WTC11 (cell line): ENCODE measurements around the gene ZNF740.

Experiments used
- FOXK1 ChIP-seq: sonication (generic); formaldehyde crosslinking; IDR thresholded peaks from 2 replicates; pipeline ENCODE4 v1.8.0; 2022; ENCODE audit warnings: mild to moderate bottlenecking, moderate library complexity, missing genetic modification reagents
- FOXP1 ChIP-seq: sonication (generic); formaldehyde crosslinking; IDR thresholded peaks from 2 replicates; pipeline ENCODE4 v1.8.0; 2022; ENCODE audit warnings: missing genetic modification reagents, mild to moderate bottlenecking, moderate library complexity, borderline replicate concordance
- IRF2 ChIP-seq: sonication (generic); formaldehyde crosslinking; IDR thresholded peaks from 2 replicates; pipeline ENCODE4 v1.8.0; 2022; ENCODE audit warnings: low read depth, missing genetic modification reagents, borderline replicate concordance
- NFYB ChIP-seq: sonication (generic); formaldehyde crosslinking; conservative IDR thresholded peaks from 2 replicates; pipeline ENCODE4 v1.8.0; 2022; ENCODE audit warnings: low read depth, missing genetic modification reagents
- SMAD3 ChIP-seq: sonication (generic); formaldehyde crosslinking; IDR thresholded peaks from 2 replicates; pipeline ENCODE4 v1.8.0; 2022; ENCODE audit warnings: missing genetic modification reagents, mild to moderate bottlenecking, borderline replicate concordance
- SOX15 ChIP-seq: fragments of 250-450 bp; sonication (Bioruptor Pico); IDR thresholded peaks from 2 replicates; pipeline ENCODE4 v1.9.0; 2021; ENCODE audit warnings: mild to moderate bottlenecking
- TEAD4 ChIP-seq: sonication (generic); formaldehyde crosslinking; IDR thresholded peaks from 2 replicates; pipeline ENCODE4 v1.8.0; 2022; ENCODE audit warnings: mild to moderate bottlenecking, missing genetic modification reagents
- TF ChIP-seq, protein P1 (sequence below): sonication (generic); formaldehyde crosslinking; IDR thresholded peaks from 2 replicates; pipeline ENCODE4 v1.8.1; 2023; ENCODE audit warnings: mild to moderate bottlenecking, missing genetic modification reagents, moderate library complexity
- TF ChIP-seq, protein P2 (sequence below): fragments of 200-600 bp; IDR thresholded peaks from 2 replicates; pipeline ENCODE4 v1.8.0; 2022; ENCODE audit warnings: antibody characterized with exemption
- TF ChIP-seq, protein P3 (sequence below): sonication (generic); formaldehyde crosslinking; IDR thresholded peaks from 2 replicates; pipeline ENCODE4 v1.8.0; 2022; ENCODE audit warnings: mild to moderate bottlenecking, missing genetic modification reagents
- TF ChIP-seq, protein P4 (sequence below): sonication (generic); formaldehyde crosslinking; conservative IDR thresholded peaks from 2 replicates; pipeline ENCODE4 v1.8.1; 2023; ENCODE audit warnings: mild to moderate bottlenecking, low read depth, missing genetic modification reagents, moderate library complexity
- TF ChIP-seq, protein P5 (sequence below): sonication (generic); formaldehyde crosslinking; IDR thresholded peaks from 2 replicates; pipeline ENCODE4 v1.8.1; 2022; ENCODE audit warnings: low read depth, missing genetic modification reagents, borderline replicate concordance

DNA sequence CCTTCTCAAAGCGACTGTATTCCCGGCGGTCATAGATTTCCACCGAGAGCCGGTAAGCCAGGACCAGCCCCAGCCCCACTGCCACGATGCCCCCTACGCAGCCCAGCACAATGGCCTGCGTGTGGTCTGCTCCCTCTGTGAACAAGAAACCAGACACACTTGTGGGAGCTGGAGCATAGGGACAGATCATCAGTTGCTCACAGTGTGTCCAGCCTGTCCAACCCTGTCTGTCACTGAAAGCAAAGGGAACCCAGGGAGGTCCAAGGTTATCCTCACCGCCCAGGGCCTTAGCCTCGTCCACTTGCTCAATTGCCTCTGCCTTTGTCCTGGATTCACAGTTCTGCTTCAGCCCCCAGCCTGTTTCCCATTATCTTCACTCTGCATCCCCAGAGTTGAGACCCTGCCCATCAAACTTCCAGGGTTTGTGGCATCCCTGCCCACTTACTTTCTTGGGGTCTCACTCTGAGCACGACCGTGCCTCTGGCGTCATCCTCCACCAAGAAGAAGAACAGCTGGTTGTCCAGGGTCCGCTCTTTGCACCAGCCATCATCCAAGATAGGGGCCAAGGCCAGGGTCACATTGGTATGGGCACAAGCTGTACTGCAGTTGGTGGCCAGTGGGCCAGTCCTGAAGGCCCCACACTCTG, 11.5 kb downstream of the ZNF740 start:
- TF ChIP-seq, protein P1, sequence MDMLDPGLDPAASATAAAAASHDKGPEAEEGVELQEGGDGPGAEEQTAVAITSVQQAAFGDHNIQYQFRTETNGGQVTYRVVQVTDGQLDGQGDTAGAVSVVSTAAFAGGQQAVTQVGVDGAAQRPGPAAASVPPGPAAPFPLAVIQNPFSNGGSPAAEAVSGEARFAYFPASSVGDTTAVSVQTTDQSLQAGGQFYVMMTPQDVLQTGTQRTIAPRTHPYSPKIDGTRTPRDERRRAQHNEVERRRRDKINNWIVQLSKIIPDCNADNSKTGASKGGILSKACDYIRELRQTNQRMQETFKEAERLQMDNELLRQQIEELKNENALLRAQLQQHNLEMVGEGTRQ (CRISPR knock-in tag): no peak
- TF ChIP-seq SOX15 (CRISPR knock-in tag) (no peak), TEAD4 (no peak), FOXP1 (CRISPR knock-in tag) (no peak), NFYB (CRISPR knock-in tag) (no peak), FOXK1 (CRISPR knock-in tag) (no peak), IRF2 (CRISPR knock-in tag) (no peak), SMAD3 (no peak)
- TF ChIP-seq, protein P2, sequence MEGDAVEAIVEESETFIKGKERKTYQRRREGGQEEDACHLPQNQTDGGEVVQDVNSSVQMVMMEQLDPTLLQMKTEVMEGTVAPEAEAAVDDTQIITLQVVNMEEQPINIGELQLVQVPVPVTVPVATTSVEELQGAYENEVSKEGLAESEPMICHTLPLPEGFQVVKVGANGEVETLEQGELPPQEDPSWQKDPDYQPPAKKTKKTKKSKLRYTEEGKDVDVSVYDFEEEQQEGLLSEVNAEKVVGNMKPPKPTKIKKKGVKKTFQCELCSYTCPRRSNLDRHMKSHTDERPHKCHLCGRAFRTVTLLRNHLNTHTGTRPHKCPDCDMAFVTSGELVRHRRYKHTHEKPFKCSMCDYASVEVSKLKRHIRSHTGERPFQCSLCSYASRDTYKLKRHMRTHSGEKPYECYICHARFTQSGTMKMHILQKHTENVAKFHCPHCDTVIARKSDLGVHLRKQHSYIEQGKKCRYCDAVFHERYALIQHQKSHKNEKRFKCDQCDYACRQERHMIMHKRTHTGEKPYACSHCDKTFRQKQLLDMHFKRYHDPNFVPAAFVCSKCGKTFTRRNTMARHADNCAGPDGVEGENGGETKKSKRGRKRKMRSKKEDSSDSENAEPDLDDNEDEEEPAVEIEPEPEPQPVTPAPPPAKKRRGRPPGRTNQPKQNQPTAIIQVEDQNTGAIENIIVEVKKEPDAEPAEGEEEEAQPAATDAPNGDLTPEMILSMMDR: no peak
- TF ChIP-seq, protein P3, sequence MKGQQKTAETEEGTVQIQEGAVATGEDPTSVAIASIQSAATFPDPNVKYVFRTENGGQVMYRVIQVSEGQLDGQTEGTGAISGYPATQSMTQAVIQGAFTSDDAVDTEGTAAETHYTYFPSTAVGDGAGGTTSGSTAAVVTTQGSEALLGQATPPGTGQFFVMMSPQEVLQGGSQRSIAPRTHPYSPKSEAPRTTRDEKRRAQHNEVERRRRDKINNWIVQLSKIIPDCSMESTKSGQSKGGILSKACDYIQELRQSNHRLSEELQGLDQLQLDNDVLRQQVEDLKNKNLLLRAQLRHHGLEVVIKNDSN: no peak
- TF ChIP-seq, protein P4, sequence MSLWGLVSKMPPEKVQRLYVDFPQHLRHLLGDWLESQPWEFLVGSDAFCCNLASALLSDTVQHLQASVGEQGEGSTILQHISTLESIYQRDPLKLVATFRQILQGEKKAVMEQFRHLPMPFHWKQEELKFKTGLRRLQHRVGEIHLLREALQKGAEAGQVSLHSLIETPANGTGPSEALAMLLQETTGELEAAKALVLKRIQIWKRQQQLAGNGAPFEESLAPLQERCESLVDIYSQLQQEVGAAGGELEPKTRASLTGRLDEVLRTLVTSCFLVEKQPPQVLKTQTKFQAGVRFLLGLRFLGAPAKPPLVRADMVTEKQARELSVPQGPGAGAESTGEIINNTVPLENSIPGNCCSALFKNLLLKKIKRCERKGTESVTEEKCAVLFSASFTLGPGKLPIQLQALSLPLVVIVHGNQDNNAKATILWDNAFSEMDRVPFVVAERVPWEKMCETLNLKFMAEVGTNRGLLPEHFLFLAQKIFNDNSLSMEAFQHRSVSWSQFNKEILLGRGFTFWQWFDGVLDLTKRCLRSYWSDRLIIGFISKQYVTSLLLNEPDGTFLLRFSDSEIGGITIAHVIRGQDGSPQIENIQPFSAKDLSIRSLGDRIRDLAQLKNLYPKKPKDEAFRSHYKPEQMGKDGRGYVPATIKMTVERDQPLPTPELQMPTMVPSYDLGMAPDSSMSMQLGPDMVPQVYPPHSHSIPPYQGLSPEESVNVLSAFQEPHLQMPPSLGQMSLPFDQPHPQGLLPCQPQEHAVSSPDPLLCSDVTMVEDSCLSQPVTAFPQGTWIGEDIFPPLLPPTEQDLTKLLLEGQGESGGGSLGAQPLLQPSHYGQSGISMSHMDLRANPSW (CRISPR knock-in tag): no peak
- TF ChIP-seq, protein P5, sequence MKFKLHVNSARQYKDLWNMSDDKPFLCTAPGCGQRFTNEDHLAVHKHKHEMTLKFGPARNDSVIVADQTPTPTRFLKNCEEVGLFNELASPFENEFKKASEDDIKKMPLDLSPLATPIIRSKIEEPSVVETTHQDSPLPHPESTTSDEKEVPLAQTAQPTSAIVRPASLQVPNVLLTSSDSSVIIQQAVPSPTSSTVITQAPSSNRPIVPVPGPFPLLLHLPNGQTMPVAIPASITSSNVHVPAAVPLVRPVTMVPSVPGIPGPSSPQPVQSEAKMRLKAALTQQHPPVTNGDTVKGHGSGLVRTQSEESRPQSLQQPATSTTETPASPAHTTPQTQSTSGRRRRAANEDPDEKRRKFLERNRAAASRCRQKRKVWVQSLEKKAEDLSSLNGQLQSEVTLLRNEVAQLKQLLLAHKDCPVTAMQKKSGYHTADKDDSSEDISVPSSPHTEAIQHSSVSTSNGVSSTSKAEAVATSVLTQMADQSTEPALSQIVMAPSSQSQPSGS (CRISPR knock-in tag): no peak
